HepG2 (cell line): ENCODE measurements around the gene IER2. TPM values are rescaled to one million over a fixed set of nuclear protein-coding genes. Genes with fewer than 3 reads are reported as not detected.

Experiments used
- BORCS8-MEF2B ChIP-seq: sonication (generic); formaldehyde crosslinking; IDR thresholded peaks from 2 replicates; pipeline ENCODE4 v1.8.0; 2022; ENCODE audit warnings: mild to moderate bottlenecking, missing genetic modification reagents
- DZIP1 ChIP-seq: sonication (generic); formaldehyde crosslinking; IDR thresholded peaks from 2 replicates; pipeline ENCODE4 v1.5.0; 2020; ENCODE audit warnings: mild to moderate bottlenecking, missing genetic modification reagents
- MAFG ChIP-seq: sonication (generic); formaldehyde crosslinking; IDR thresholded peaks from 2 replicates; pipeline ENCODE4 v1.5.1; 2020; ENCODE audit warnings: mild to moderate bottlenecking, missing genetic modification reagents
- MED1 ChIP-seq: sonication (generic); formaldehyde crosslinking; IDR thresholded peaks from 2 replicates; pipeline ENCODE4 v1.4.0; 2020; ENCODE audit warnings: missing genetic modification reagents
- MTF2 ChIP-seq: sonication (generic); formaldehyde crosslinking; IDR thresholded peaks from 2 replicates; pipeline ENCODE4 v1.5.0; 2020; ENCODE audit warnings: missing genetic modification reagents, borderline replicate concordance
- NFIC ChIP-seq: IDR thresholded peaks from 2 replicates; pipeline ENCODE4 v1.6.1; 2012; ENCODE audit warnings: mild to moderate bottlenecking, low read length, inconsistent platforms
- NR0B2 ChIP-seq: sonication (generic); formaldehyde crosslinking; IDR thresholded peaks from 2 replicates; pipeline ENCODE4 v1.4.0; 2020; ENCODE audit warnings: mild to moderate bottlenecking, missing genetic modification reagents
- RARG ChIP-seq: sonication (generic); formaldehyde crosslinking; IDR thresholded peaks from 2 replicates; pipeline ENCODE4 v1.4.0; 2020; ENCODE audit warnings: low read depth, mild to moderate bottlenecking, missing genetic modification reagents
- RBM22 ChIP-seq: fragments of 200-400 bp; formaldehyde crosslinking; optimal IDR thresholded peaks from 2 replicates; pipeline ENCODE3; 2017; ENCODE audit warnings: mild to moderate bottlenecking, low read length, moderate library complexity
- RBM39 ChIP-seq: fragments of 200-400 bp; formaldehyde crosslinking; IDR thresholded peaks from one replicate; pipeline ENCODE4 v1.6.1; 2018; ENCODE audit warnings: antibody characterized with exemption, mild to moderate bottlenecking, low read depth, low read length; ENCODE audit not compliant: poor library complexity, severe bottlenecking
- ZNF17 ChIP-seq: sonication (generic); formaldehyde crosslinking; IDR thresholded peaks from 2 replicates; pipeline ENCODE4 v1.5.0; 2020; ENCODE audit warnings: mild to moderate bottlenecking, missing genetic modification reagents
- ZNF280B ChIP-seq: sonication (generic); formaldehyde crosslinking; IDR thresholded peaks from 2 replicates; pipeline ENCODE4 v1.5.0; 2020; ENCODE audit warnings: missing genetic modification reagents, mild to moderate bottlenecking, borderline replicate concordance
- ZNF576 ChIP-seq: sonication (generic); formaldehyde crosslinking; IDR thresholded peaks from 2 replicates; pipeline ENCODE4 v1.4.0; 2020; ENCODE audit warnings: mild to moderate bottlenecking, missing genetic modification reagents
- ZNF639 ChIP-seq: conservative IDR thresholded peaks from 2 replicates; pipeline ENCODE4 v1.6.1; 2018; ENCODE audit warnings: missing genetic modification reagents
- ZNF660 ChIP-seq: sonication (generic); formaldehyde crosslinking; IDR thresholded peaks from 2 replicates; pipeline ENCODE4 v1.5.1; 2020; ENCODE audit warnings: mild to moderate bottlenecking, low read depth, missing genetic modification reagents, borderline replicate concordance
- ZNF710 ChIP-seq: sonication (generic); formaldehyde crosslinking; IDR thresholded peaks from 2 replicates; pipeline ENCODE4 v1.5.0; 2020; ENCODE audit warnings: mild to moderate bottlenecking, missing genetic modification reagents, borderline replicate concordance
- polyA plus RNA-seq, 8 experiments: library from polyadenylated mRNA; depleted of rRNA in 3 of 8; stranded (reverse) in 7 of 8; unstranded in 1 of 8; fragments of >200 nt; fragmentation: Illumina TruSeq in 4 of 8; extraction: Trizol in 4 of 8; gene quantifications; 2 replicates each; pipeline versions ENCODE4 v1.2.1 to v1.2.3, GENCODE V29; 2011 to 2016; ENCODE audit warnings: low read depth in 4 of 8, missing spikeins in 1 of 8, mixed read lengths in 1 of 8; ENCODE audit not compliant: insufficient read depth in 1 of 8
- total RNA-seq, 5 experiments: library from RNA; depleted of rRNA; stranded (reverse); fragments of >200 nt; fragmentation: Illumina TruSeq; extraction: Trizol; gene quantifications; 2 replicates each; pipeline ENCODE4 v1.2.3, GENCODE V29; 2016; ENCODE audit warnings: low read depth in 1 of 5

The IER2 gene
- total and polyA plus RNA-seq, 2 of the 13 experiments (the other 11 are each of a cell fraction or from before 2014, with no cell fraction given), result 10.1 to 14.3 TPM

DNA sequence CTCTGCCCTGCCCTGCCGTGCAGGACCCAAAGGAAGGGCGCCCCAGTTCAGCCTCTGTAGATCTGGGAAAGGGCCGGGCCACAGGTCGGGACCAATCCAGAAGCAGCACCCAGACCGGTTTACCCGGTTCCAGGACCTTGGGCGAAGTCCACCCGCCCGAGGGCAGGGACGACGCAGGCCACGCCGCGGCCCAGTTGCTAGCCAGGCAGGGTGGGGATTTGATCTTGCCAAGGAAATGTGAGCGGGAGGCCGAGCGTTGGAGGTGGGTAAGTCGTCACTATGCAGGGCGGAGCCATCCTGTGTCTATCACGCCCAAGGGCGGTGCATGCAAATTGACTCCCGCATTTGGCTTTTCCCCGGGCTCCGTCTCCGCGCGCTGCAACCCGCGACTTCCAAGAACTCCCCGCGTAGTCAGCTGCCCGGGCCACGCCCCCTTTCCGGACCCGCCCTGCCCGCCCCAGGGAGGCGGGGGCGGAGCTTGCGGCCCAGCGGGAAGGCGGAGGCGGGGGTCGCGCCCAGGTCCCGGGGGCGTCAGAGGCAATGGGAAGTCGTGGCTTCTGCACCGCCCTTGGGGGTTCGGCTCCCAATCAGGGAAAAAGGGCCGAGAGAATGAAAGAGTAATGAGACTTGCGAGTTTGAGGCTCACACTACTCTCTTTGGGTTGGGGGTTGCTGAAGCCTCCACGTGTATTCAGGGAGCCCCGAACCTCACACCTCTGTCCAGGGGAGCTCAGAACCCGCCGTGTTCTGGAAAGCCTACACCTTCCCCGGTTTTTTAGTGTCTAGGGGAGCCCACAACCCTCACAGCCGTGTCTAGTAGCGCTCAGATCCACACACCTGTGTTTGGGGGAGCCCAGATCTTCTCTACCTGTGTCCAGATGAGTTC, 12.8 kb downstream of the IER2 start (continued):
- TF ChIP-seq DZIP1 (CRISPR knock-in tag), result no peak
- TF ChIP-seq NR0B2 (CRISPR knock-in tag), result peak; percentile 50; the same call in 1 of the 2 replicates
- 0 out of 2 replicates have a peak, but pooled peaks have one; percentile 4 for TF ChIP-seq NFIC
- TF ChIP-seq ZNF280B (CRISPR knock-in tag), result no peak
- peak; percentile 70; the same call in 1 of the 2 replicates for TF ChIP-seq ZNF639 (CRISPR knock-in tag)
- TF ChIP-seq MAFG (CRISPR knock-in tag), result no peak
- TF ChIP-seq ZNF710 (CRISPR knock-in tag), result peak; percentile 78; the same call in 1 of the 2 replicates
- no peak for TF ChIP-seq MTF2
- no peak for TF ChIP-seq ZNF576
- TF ChIP-seq RBM22, result no peak
- TF ChIP-seq ZNF660 (CRISPR knock-in tag), result no peak
- TF ChIP-seq RARG (CRISPR knock-in tag), result no peak
- TF ChIP-seq BORCS8-MEF2B, result 0 out of 2 replicates have a peak, but pooled peaks have one; percentile 36
- no peak for TF ChIP-seq ZNF17 (CRISPR knock-in tag)
- TF ChIP-seq MED1 (CRISPR knock-in tag), result peak; percentile 86
- no peak for TF ChIP-seq RBM39
